Breast epithelium (tissue), 3 donors: ENCODE data around the gene FYN.

Experiments
- CTCF ChIP-seq, 3 donors: fragments of 450-650 bp; IDR thresholded peaks; one replicate each; pipeline ENCODE4 v1.5.1; 2016 to 2017; ENCODE audit warnings: antibody characterized with exemption in 3 of 3, mild to moderate bottlenecking in 3 of 3, moderate library complexity in 3 of 3
- POLR2A ChIP-seq: fragments of 450-650 bp; IDR thresholded peaks from one replicate; pipeline ENCODE4 v1.6.1; 2016; ENCODE audit warnings: antibody characterized with exemption, mild to moderate bottlenecking, moderate library complexity
- POLR2AphosphoS5 ChIP-seq, 3 donors: sonication (generic); formaldehyde crosslinking; IDR thresholded peaks; one replicate each; pipeline ENCODE4 v1.6.1; 2017; ENCODE audit warnings: antibody characterized with exemption in 3 of 3

GRCh38 chr6:111718990-111719389 is 154.3 kb downstream of the FYN start:
- TF ChIP-seq CTCF (IDR thresholded peaks at IDR 0.05) (no peak), POLR2A (no peak), POLR2AphosphoS5 (IDR thresholded peaks at IDR 0.05) (no peak)
